GOT3 (cell line): ENCODE measurements around the gene BPIFB6.

ENCODE experiments used
- DNase-seq: peaks from one replicate; lab custom pipeline; 2025; ENCODE audit warnings: mixed read lengths; lab: John Stamatoyannopoulos, UW

BPIFB6 gene

DNA sequence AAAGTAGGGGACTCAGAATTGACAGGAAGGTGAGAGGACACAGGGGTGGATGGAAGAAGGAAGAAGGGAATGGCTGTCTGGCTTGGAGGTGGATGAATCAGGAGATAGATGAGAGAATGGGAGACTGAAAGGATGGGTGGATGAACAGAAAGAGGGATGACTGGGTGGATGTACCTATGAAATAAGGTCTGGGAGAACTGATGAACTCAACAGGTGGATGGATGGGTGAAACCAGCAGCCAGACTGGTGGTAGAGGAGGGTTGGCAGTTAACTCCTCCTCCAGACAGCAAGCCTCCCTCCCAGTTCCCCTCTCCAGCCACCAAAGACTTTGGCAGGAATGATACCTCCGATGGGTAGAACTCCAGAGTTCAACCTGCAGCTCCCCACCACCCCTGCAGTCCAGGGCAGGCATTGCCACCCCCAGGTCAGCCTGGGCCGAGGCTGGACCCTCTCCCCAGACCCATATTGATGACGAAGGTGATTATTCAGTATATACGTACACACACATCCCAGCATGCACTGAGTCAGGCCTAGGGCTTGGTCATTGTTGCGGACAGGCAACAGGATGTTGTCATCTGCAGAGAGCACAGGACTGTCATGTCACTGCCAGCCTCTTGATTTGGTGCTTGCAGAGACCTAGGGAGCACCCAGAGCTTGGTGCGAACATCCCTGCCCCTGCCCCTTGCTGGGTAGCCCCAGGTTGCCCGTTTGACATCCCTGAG is 29.2 kb upstream of the BPIFB6 start:
- DNase-seq: no peak

- DNase-seq: no peak
Measured at GRCh38 chr20:33004141-33004751, 27.2 kb upstream of the BPIFB6 start, which contains the start of gene SUN5. TSS of gene SUN5 (minus strand) at chr20:33004433. CDS start at chr20:33004340, 93 bp downstream.

DNA sequence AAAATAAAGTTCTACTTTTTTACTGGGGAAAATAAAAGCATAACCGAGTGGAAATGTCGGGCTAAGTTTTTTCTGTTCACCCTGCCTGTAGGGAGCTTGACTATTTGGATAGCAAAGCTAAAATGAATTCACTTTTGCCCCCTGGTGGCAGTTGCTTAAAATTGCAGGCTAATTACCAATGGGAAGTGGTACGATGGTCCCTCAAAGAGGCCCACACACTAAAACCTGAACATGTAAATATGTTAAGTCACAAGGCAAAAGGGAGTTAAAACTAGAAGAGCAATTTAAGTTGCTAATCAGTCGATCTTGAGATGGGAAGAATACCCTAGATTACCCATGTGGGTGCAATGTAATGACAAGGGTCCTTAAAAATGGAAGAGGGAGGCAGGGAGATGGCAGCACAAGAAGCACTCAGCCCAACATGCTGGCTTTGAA is 26.3 kb upstream of the BPIFB6 start:
- no peak for DNase-seq

- no peak for DNase-seq
Measured at GRCh38 chr20:33005908-33006775, 25.3 kb upstream of the BPIFB6 start.

DNA sequence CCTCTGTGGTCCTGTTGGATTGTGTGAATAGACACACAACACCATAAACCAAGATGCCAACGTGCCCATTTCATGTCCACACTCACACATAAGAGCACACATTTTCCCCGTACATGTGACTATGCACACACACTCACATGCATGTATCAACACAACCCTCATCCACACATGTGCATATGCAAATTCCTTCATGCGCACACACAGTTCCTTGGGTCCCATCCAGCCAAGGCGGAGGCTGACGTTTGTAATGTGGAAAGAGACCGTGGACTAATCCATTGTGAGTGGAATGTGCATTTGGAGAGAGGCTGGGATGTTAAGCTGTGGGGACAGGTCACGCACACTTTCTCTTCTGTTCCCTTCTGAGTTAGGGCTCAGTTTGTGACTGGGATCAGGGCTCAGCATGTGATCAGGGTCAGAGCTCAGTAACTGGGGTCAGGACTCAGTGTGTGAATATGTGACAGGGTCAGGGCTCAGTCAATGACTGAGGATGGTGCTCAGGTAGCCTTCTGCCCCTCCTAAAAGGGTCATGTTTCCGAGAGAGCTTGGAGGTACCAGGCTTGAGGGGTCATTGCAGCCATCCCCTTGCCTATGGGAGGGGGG is 24.6 kb upstream of the BPIFB6 start:
- DNase-seq: no peak

DNA sequence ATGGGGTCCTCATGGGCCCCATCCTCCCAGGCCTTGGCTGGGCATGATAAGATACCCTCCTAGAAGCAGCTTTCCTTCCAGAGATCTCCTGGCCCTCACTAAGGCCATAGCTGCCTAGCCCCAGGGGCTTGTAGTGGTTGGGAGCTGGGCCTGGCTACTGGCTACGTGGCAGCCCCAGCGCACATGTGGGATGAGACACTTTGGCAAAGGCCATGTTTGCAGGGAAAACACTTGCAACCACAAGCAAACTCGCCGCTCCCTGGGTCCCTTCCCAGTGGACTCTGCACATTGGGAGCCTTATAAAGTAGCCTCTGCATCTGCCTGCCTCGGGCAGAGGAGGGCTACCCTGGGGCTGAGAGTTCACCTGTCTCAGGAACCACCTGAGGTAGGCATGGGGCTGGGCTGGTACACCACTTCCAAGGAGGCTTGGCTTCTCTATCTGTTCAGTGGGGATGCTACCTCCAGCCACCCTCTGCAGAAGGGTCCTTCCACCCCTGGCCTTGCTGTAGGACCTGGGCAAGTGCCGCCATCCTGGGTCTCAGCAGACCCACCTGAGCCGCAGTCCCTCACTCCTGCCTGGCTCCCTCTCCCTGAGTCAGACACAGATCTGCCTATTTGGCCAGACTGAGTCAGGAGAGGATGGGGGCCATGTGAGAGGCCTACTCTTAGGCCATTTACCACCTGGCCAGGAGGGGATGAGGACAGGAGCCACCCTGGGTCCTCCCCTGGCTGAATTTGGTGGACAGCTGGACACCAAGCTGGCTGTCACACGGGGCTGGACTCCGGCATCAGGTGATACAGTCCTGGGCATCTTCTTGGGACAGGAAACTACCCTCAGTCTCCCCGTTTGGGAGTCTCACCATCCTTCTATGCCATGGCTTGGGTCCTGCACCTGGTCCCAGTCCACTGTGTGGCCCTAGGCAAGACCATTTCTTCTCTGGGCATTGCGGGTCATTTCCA is 23.8 kb upstream of the BPIFB6 start, which contains the start of gene BPIFB2:
BPIFB2 (plus strand) TSS at position 329 of the 960 bp plus-strand sequence. CDS start 871 bp downstream, outside the sequence.
- DNase-seq: no peak

DNA sequence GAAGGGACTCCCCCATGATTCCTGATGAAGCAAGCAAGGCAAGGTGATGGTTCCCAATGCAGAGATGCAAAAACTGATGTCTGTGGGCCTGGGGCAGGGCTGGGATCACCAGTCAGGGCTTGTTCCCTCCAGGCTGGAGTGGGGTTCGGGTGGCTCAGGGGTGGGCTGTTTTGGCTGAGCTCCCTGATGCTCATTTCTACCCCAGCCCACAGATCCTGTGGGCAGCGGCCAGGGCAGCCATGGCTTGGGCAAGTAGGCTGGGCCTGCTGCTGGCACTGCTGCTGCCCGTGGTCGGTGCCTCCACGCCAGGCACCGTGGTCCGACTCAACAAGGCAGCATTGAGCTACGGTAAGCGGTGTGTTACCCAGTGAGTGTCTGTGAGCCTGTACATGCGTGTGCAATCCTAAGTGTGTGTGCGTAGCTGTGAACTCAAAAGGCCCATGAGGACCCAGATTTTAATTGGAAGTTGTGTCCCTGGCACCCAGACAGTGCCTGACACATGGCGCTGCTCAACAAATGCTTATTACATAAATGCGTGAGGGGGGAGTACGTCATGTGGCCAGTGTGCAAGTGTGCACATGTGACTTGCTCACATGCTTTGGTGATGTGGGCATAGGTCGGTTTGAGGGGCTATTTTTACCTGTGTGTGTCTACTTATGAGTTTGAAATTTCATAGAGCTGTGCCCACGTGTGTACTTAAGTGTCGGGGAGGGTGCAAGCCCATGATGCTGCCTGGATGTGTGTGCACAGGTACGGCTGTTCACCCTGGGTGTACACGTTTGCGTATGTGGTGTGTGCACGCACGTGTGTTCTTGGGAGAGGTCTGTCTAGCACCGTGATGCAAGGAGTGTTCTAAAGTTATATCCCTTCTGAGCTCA is 22.9 kb upstream of the BPIFB6 start:
- no peak for DNase-seq

- DNase-seq: no peak
Measured at GRCh38 chr20:33009214-33010132, 22.0 kb upstream of the BPIFB6 start.

DNA sequence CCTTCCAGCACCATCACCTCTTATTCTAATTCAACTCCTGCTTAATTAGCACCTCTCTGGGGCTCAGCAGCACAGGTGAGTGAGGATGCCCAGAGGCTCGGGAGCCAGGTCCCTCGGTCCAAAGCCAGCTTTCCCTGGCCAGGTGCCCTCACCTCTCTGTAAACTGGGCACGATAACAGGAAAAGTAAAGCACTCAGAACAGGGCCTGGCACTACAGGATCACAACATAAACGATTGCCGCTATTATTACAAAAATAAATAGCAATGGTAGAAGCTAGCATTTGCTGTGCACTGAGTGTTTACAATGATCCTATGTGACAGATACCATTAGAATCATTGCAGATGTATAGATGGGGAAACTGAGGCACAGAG is 21.3 kb upstream of the BPIFB6 start:
- DNase-seq: no peak

GRCh38 chr20:33010674-33011449 is 20.6 kb upstream of the BPIFB6 start:
- no peak for DNase-seq

DNA sequence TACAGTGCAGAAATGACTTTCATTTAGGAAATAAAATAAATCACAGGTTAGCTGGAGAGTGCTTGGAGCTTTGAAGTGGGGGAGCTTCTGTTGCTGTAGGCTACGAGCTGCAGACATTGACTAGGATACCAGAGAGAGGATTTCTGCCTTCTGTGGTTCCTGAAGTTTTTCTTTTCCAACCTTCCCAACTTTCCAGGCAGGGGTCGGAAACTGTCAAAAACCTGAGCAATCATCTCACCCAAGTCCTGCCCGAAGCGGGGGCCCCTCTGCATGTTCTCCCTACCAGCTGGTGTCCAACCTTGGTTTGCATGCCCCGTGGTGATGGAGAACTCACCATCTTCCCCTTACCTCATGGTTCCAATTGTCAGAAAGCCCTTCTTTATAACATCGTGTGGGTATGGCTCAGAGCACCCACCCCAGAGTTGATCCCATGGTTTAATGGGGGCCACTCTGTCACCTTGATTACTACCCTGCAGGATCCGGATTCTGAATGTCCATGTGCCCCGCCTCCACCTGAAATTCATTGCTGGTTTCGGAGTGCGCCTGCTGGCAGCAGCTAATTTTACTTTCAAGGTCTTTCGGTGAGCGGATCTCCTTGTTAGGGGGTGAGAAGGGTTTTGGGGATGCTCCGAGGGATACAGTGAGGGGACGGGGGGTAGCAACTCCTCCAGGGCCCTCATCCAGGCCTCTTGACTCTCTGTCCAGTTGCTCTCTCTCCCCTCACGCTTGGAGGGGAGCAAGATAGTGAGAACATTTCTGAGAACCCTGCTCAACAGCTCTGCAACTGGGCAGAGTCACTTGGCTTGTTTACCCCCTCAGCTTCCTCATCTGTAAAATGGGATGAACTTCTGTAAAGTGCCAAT is 18.9 kb upstream of the BPIFB6 start:
- DNase-seq: no peak

DNA sequence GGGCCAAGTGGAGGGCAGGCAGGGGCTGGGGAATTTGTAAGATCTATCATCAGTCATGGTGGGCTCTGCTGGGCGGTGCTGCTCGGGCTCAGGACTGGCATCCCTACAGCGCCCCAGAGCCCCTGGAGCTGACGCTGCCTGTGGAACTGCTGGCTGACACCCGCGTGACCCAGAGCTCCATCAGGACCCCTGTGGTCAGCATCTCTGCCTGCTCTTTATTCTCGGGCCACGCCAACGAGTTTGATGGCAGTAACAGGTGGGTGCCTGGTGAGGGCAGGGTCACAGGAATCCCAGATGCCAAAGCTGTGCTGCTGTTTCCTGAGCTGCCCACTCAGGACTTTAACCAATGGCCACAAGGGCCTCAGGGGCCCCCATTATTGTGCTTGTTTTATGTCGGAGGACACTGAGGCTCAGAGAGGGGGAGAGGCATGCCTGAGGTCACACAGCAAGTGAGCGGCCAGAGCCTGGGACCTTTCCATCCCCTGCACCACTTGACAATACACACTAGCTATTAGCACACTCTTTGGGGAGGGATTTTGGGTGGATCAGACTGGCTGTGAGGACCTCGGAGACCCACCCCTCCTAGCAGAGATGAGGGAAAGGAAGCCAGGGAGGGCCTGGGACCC is 17.6 kb upstream of the BPIFB6 start:
- no peak for DNase-seq

GRCh38 chr20:33014336-33015113 is 16.9 kb upstream of the BPIFB6 start:
- no peak for DNase-seq

GRCh38 chr20:33015114-33015484 is 16.3 kb upstream of the BPIFB6 start:
- DNase-seq: no peak

- no peak for DNase-seq
Measured at GRCh38 chr20:33015700-33016580, 15.5 kb upstream of the BPIFB6 start.
